H9 (cell line): Measurements from ENCODE around the gene SREBF1. TPM values are rescaled to one million over a fixed set of nuclear protein-coding genes. Genes with fewer than 3 reads are reported as not detected.

ENCODE experiments used
- DNase-seq: peaks from one replicate; pipeline ENCODE4 v3.0.0-alpha.2; 2017
- H2AFZ ChIP-seq: one replicate; pipeline ENCODE4 v1.6.1; 2013; ENCODE audit warnings: mild to moderate bottlenecking, low read length, control low read depth, moderate library complexity
- H2AK5ac ChIP-seq: 2 replicates; pipeline ENCODE4 v1.6.1; 2013; ENCODE audit warnings: low read length, control low read depth, mixed read lengths; ENCODE audit not compliant: insufficient read length
- H2BK120ac ChIP-seq: one replicate; pipeline ENCODE4 v1.6.1; 2013; ENCODE audit warnings: low read depth, mild to moderate bottlenecking, low read length, control low read depth, inconsistent platforms; ENCODE audit not compliant: poor library complexity, severe bottlenecking
- H2BK12ac ChIP-seq: 2 replicates; pipeline ENCODE4 v1.6.1; 2013; ENCODE audit warnings: low read length, control low read depth, mixed read lengths, low read depth; ENCODE audit not compliant: insufficient read length
- H2BK15ac ChIP-seq: 2 replicates; pipeline ENCODE4 v1.6.1; 2013; ENCODE audit warnings: low read depth, low read length, control low read depth
- H2BK20ac ChIP-seq: one replicate; pipeline ENCODE4 v1.6.1; 2013; ENCODE audit warnings: low read depth, mild to moderate bottlenecking, low read length, control low read depth, inconsistent platforms; ENCODE audit not compliant: poor library complexity, severe bottlenecking
- H2BK5ac ChIP-seq: 2 replicates; pipeline ENCODE4 v1.6.1; 2013; ENCODE audit warnings: low read length, control low read depth, mixed read lengths; ENCODE audit not compliant: insufficient read length
- H3K14ac ChIP-seq: 2 replicates; pipeline ENCODE4 v1.6.1; 2013; ENCODE audit warnings: low read length, control low read depth; ENCODE audit not compliant: insufficient read depth
- H3K18ac ChIP-seq: 2 replicates; pipeline ENCODE4 v1.6.1; 2013; ENCODE audit warnings: low read depth, mild to moderate bottlenecking, mixed read lengths, low read length, control low read depth; ENCODE audit not compliant: insufficient read length
- H3K23ac ChIP-seq: 2 replicates; pipeline ENCODE4 v1.6.1; 2013; ENCODE audit warnings: low read length, control low read depth, mixed read lengths, low read depth; ENCODE audit not compliant: insufficient read length
- H3K23me2 ChIP-seq: 2 replicates; pipeline ENCODE4 v1.6.1; 2013; ENCODE audit warnings: low read depth, mild to moderate bottlenecking, mixed read lengths, low read length, control low read depth; ENCODE audit not compliant: insufficient read length, poor library complexity, severe bottlenecking
- H3K27ac ChIP-seq: 2 replicates; pipeline ENCODE4 v1.5.1; 2013; ENCODE audit warnings: low read length, control low read depth, mixed read lengths, low read depth; ENCODE audit not compliant: insufficient read length
- H3K27me3 ChIP-seq: 2 replicates; pipeline ENCODE4 v1.6.1; 2013; ENCODE audit warnings: low read length, control low read depth, inconsistent platforms; ENCODE audit not compliant: insufficient read depth
- H3K4ac ChIP-seq: 2 replicates; pipeline ENCODE4 v1.6.1; 2013; ENCODE audit warnings: low read depth, mild to moderate bottlenecking, control low read depth, inconsistent platforms, low read length, moderate library complexity
- H3K4me1 ChIP-seq: 2 replicates; pipeline ENCODE4 v1.6.1; 2013; ENCODE audit warnings: low read length, control low read depth, inconsistent platforms; ENCODE audit not compliant: insufficient read depth
- H3K4me2 ChIP-seq: 2 replicates; pipeline ENCODE4 v1.6.1; 2013; ENCODE audit warnings: low read length, control low read depth, mixed read lengths; ENCODE audit not compliant: insufficient read length, insufficient read depth
- H3K56ac ChIP-seq: 2 replicates; pipeline ENCODE4 v1.6.1; 2013; ENCODE audit warnings: low read depth, mild to moderate bottlenecking, mixed read lengths, low read length, control low read depth; ENCODE audit not compliant: insufficient read length
- H3K79me1 ChIP-seq: 2 replicates; pipeline ENCODE4 v1.6.1; 2013; ENCODE audit warnings: low read depth, mild to moderate bottlenecking, moderate library complexity, low read length, control low read depth, inconsistent platforms; ENCODE audit not compliant: insufficient read depth, poor library complexity, severe bottlenecking
- H3K79me2 ChIP-seq: 2 replicates; pipeline ENCODE4 v1.6.1; 2013; ENCODE audit warnings: low read length, control low read depth, inconsistent platforms; ENCODE audit not compliant: insufficient read depth
- H3K9ac ChIP-seq: 2 replicates; pipeline ENCODE4 v1.6.1; 2013; ENCODE audit warnings: low read length, control low read depth, mixed read lengths; ENCODE audit not compliant: insufficient read length; ENCODE audit errors: extremely low read depth
- H3K9me3 ChIP-seq: one replicate; pipeline ENCODE4 v1.6.1; 2013; ENCODE audit warnings: low read depth, low read length, inconsistent platforms; ENCODE audit not compliant: control insufficient read depth
- H3T11ph ChIP-seq: one replicate; pipeline ENCODE4 v1.6.1; 2013; ENCODE audit warnings: mild to moderate bottlenecking, low read length, control low read depth, inconsistent platforms
- H4K20me1 ChIP-seq: one replicate; pipeline ENCODE4 v1.6.1; 2013; ENCODE audit not compliant: control insufficient read depth, insufficient read length, insufficient read depth
- H4K5ac ChIP-seq: 2 replicates; pipeline ENCODE4 v1.6.1; 2013; ENCODE audit warnings: low read depth, mild to moderate bottlenecking, mixed read lengths, low read length, control low read depth; ENCODE audit not compliant: insufficient read length
- H4K8ac ChIP-seq: replicated peaks from 2 replicates; pipeline ENCODE4 v1.6.1; 2013; ENCODE audit warnings: low read length, control low read depth, mixed read lengths, low read depth; ENCODE audit not compliant: insufficient read length
- H4K91ac ChIP-seq: 2 replicates; pipeline ENCODE4 v1.6.1; 2013; ENCODE audit warnings: low read depth, mild to moderate bottlenecking, moderate library complexity, mixed read lengths, low read length, control low read depth; ENCODE audit not compliant: insufficient read length
- H3K27ac Mint-ChIP-seq, 3 experiments: 2 replicates in 2 of 3; 3 replicates in 1 of 3; pipeline ENCODE4 v1.8.0; 2020 to 2021; ENCODE audit warnings: mixed read lengths in 3 of 3, mild to moderate bottlenecking in 1 of 3, moderate library complexity in 1 of 3
- H3K27me3 Mint-ChIP-seq: 2 replicates; pipeline ENCODE4 v1.8.0; 2021; ENCODE audit warnings: low read depth, mild to moderate bottlenecking, moderate library complexity, mixed read lengths
- H3K36me3 Mint-ChIP-seq, 3 experiments: 2 replicates in 2 of 3; 3 replicates in 1 of 3; pipeline ENCODE4 v1.8.0; 2020 to 2021; ENCODE audit warnings: low read depth in 3 of 3, mixed read lengths in 3 of 3; ENCODE audit not compliant: insufficient read depth in 1 of 3
- H3K4me1 Mint-ChIP-seq, 2 experiments: 2 replicates each; pipeline ENCODE4 v1.8.0; 2020; ENCODE audit warnings: mixed read lengths in 2 of 2
- H3K4me3 Mint-ChIP-seq, 2 experiments: 2 replicates in 1 of 2; 3 replicates in 1 of 2; pipeline ENCODE4 v1.8.0; 2020 to 2021; ENCODE audit warnings: mild to moderate bottlenecking in 2 of 2, mixed read lengths in 2 of 2, moderate library complexity in 1 of 2
- H3K9me3 Mint-ChIP-seq, 2 experiments: 2 replicates in 1 of 2; 3 replicates in 1 of 2; pipeline ENCODE4 v1.8.0; 2020; ENCODE audit warnings: mild to moderate bottlenecking in 2 of 2, mixed read lengths in 2 of 2, moderate library complexity in 1 of 2
- CTCF ChIP-seq: fragments of 200-600 bp; sonication (generic); conservative IDR thresholded peaks from 3 replicates; pipeline ENCODE4 v1.8.0; 2021; ENCODE audit warnings: antibody characterized with exemption, mild to moderate bottlenecking
- WGBS: extraction: QIAGEN DNeasy Blood & Tissue Kit; methylation state at CpG from one replicate; pipeline ENCODE4 v1.1.7; 2013; ENCODE audit warnings: missing lambda C conversion rate, low lambda C conversion rate, mixed read lengths; ENCODE audit not compliant: insufficient read length; ENCODE audit errors: extremely low coverage; 5-methylcytosine and 5-hydroxymethylcytosine counted together
- total RNA-seq: library from RNA; stranded (reverse); gene quantifications from 2 replicates; pipeline ENCODE4 v1.2.1, GENCODE V29; 2021

Gene SREBF1
- total RNA-seq, 1 experiment from 2014 or later: 81.9 TPM

GRCh38 chr17:17813055-17813724 is 23.6 kb downstream of the SREBF1 start:
- DNase-seq: no peak
- no peaks in the 10 kb centered on the region; the same call in 1 of the 2 replicates for H3K4me1 ChIP-seq
- no peak for TF ChIP-seq CTCF
- Mint-ChIP-seq H3K27ac (no peak overlapping the region; a peak in 1 of 7 replicates), H3K9me3 (no peaks in the 10 kb centered on the region), H3K4me1 (peaks cover 17 to 28% of the 10 kb centered on the region in 2 experiments), H3K36me3 (peaks cover 12 to 44% (median 35%) of the 10 kb centered on the region in 3 experiments), H3K27me3 (peaks cover 12% of the 10 kb centered on the region), H3K4me3 (no peak overlapping the region)
- no peak overlapping the region for H2AK5ac ChIP-seq
- H3K4ac ChIP-seq: no peak overlapping the region
- no peak overlapping the region for H3K14ac ChIP-seq
- H3K9ac ChIP-seq: no peak overlapping the region
- no peak overlapping the region for H2BK20ac ChIP-seq
- H3K9me3 ChIP-seq: no peaks in the 10 kb centered on the region
- H3K79me1 ChIP-seq: no peaks in the 10 kb centered on the region
- no peak overlapping the region for H2BK12ac ChIP-seq
- H2BK120ac ChIP-seq: no peak overlapping the region
- no CpG with 5 or more reads among the region's 25 CpGs for WGBS
- no peaks in the 10 kb centered on the region for H3K79me2 ChIP-seq
- H3K27me3 ChIP-seq: peaks cover 8% of the 10 kb centered on the region; the same call in 1 of the 2 replicates
- no peak overlapping the region for H3K18ac ChIP-seq
- no peak overlapping the region for H3K4me2 ChIP-seq
- no peak overlapping the region for H2BK5ac ChIP-seq
- no peak overlapping the region for H2BK15ac ChIP-seq
- no peak overlapping the region for H4K8ac ChIP-seq
- no peak overlapping the region for H3T11ph ChIP-seq
- H2AFZ ChIP-seq: no peak overlapping the region
- H3K56ac ChIP-seq: no peak overlapping the region
- H3K23ac ChIP-seq: no peak overlapping the region
- no peak overlapping the region for H4K91ac ChIP-seq
- H3K27ac ChIP-seq: no peak overlapping the region
- H4K5ac ChIP-seq: no peak overlapping the region
- H4K20me1 ChIP-seq: no peaks in the 10 kb centered on the region
- peaks cover 6% of the 10 kb centered on the region for H3K23me2 ChIP-seq
